Measurements from ENCODE around the gene CPE.

DNA sequence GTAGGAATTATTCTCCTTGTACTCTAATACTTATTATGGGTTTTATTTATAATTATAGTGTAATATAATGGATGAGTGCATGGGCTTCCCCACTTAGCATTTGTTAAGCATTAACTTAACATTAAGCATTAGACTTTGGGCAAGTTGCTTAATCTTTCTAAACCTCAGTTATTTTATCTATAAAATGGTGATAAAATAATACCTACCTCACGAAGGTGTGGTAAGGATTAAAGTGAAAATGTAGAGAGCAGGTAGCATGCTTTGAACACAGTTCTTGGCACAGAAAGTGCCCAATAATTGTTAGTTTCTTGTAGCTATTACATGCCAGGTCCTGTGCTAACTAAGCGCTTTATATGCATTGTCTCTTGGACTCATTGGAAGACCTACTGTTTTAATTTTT, 48.7 kb upstream of the CPE start:
- TF ChIP-seq, protein P1, sequence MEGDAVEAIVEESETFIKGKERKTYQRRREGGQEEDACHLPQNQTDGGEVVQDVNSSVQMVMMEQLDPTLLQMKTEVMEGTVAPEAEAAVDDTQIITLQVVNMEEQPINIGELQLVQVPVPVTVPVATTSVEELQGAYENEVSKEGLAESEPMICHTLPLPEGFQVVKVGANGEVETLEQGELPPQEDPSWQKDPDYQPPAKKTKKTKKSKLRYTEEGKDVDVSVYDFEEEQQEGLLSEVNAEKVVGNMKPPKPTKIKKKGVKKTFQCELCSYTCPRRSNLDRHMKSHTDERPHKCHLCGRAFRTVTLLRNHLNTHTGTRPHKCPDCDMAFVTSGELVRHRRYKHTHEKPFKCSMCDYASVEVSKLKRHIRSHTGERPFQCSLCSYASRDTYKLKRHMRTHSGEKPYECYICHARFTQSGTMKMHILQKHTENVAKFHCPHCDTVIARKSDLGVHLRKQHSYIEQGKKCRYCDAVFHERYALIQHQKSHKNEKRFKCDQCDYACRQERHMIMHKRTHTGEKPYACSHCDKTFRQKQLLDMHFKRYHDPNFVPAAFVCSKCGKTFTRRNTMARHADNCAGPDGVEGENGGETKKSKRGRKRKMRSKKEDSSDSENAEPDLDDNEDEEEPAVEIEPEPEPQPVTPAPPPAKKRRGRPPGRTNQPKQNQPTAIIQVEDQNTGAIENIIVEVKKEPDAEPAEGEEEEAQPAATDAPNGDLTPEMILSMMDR (IDR thresholded peaks at IDR 0.05; ENCODE audit: insufficient read depth, low read length) = no peak
- TF ChIP-seq, protein P2, sequence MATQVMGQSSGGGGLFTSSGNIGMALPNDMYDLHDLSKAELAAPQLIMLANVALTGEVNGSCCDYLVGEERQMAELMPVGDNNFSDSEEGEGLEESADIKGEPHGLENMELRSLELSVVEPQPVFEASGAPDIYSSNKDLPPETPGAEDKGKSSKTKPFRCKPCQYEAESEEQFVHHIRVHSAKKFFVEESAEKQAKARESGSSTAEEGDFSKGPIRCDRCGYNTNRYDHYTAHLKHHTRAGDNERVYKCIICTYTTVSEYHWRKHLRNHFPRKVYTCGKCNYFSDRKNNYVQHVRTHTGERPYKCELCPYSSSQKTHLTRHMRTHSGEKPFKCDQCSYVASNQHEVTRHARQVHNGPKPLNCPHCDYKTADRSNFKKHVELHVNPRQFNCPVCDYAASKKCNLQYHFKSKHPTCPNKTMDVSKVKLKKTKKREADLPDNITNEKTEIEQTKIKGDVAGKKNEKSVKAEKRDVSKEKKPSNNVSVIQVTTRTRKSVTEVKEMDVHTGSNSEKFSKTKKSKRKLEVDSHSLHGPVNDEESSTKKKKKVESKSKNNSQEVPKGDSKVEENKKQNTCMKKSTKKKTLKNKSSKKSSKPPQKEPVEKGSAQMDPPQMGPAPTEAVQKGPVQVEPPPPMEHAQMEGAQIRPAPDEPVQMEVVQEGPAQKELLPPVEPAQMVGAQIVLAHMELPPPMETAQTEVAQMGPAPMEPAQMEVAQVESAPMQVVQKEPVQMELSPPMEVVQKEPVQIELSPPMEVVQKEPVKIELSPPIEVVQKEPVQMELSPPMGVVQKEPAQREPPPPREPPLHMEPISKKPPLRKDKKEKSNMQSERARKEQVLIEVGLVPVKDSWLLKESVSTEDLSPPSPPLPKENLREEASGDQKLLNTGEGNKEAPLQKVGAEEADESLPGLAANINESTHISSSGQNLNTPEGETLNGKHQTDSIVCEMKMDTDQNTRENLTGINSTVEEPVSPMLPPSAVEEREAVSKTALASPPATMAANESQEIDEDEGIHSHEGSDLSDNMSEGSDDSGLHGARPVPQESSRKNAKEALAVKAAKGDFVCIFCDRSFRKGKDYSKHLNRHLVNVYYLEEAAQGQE (IDR thresholded peaks at IDR 0.05; ENCODE audit: insufficient replicate concordance, low read depth) = no peak
- TF ChIP-seq POLR2AphosphoS5 (IDR thresholded peaks at IDR 0.05; ENCODE audit: low read depth) (no peak), GABPA (IDR thresholded peaks at IDR 0.05; ENCODE audit: low read depth) (no peak), SPI1 (IDR thresholded peaks at IDR 0.05; ENCODE audit: borderline replicate concordance, low read depth) (no peak)

Data from HL-60 (cell line).